ENCODE measurements around the gene SERPINB10.

DNA sequence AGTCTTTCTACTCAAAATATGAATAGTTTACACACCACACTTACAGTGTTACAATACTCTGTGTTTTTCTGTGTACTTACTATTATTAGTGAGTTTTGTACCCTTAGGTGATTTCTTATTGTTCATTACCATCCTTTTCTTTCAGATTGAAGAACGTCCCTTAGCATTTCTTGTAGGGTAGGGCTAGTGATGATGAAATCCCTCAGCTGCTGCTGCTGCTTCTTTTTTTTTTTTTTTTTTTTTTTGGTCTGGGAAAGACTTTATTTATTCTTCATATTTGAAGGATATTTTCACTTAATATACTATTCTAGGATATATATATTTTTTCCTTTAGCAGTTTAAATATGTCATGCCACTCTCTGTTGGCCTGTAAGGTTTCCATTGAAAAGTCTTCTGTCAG lies 49.3 kb upstream of the SERPINB10 start:
- no peak for TF ChIP-seq POLR2A (IDR thresholded peaks at IDR 0.05; ENCODE audit: low read depth, low read length)
- no peak for TF ChIP-seq POLR2AphosphoS5 (IDR thresholded peaks at IDR 0.05; ENCODE audit: low read depth, low read length)
- no peak for TF ChIP-seq SPI1 (IDR thresholded peaks at IDR 0.05; ENCODE audit: low read depth, low read length)
- TF ChIP-seq TAF1 (IDR thresholded peaks at IDR 0.05; ENCODE audit: low read depth, low read length) = no peak
- no peak for TF ChIP-seq PAX5 (IDR thresholded peaks at IDR 0.05; ENCODE audit: insufficient read depth, low read length, severe bottlenecking)

Measured in GM12891 (cell line).